Measurements from ENCODE around the gene CACNA2D3.
A peak's percentile ranks its signal among the peaks of the same experiment; 100 is the strongest.

CACNA2D3 gene

DNA sequence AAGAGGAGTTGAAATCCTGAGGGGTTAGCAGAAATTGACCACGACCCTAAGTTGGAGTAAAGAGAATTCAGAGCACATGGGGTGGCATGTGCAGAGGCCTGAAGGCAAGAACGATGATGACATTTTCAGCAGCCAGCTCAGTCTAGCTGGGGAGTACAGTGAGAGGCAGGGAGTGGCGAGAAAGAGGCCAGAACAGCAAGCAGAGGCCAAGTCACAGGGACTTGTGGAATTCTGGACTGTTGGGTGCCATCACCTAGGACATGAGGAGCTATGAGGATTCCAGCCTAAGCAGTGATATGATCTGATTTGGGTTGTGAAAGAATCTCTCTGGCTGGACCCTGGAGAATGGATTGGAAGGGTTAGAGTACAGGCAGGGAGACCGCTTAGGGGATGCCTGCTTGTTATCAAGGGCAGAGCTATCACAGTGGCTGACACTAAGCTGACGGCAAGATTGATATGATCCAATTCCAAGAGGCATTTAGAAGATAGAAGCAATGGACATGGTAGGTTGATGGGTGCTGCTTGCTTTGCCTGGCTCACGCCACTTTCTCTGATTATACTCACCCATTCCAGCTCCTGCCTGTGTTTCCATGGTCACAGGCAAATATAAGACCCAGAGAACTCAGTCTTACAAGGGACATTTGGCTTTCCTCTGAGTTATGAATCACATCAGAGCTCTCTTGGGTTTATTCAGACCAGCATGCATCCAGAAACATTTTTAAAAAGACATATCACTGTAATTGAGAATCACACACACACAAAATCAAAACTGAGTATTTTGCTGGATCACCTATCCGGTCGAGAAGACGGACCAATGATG is 739.1 kb downstream of the CACNA2D3 start:
- DNase-seq = peak in 1 of 2 donors; percentile 54
- Histone ChIP-seq H3K4me3 (no peak overlapping the region), H3K27ac (no peak overlapping the region), H3K4me1 (no peaks in the 10 kb centered on the region), H3K27me3 (no peaks in the 10 kb centered on the region), H3K9me3 (no peaks in the 10 kb centered on the region), H3K36me3 (no peaks in the 10 kb centered on the region)
- intact Hi-C loops (cut with DNase I; ENCODE audit: low total_unique reads) = no loop called here
- TF ChIP-seq, protein P1, sequence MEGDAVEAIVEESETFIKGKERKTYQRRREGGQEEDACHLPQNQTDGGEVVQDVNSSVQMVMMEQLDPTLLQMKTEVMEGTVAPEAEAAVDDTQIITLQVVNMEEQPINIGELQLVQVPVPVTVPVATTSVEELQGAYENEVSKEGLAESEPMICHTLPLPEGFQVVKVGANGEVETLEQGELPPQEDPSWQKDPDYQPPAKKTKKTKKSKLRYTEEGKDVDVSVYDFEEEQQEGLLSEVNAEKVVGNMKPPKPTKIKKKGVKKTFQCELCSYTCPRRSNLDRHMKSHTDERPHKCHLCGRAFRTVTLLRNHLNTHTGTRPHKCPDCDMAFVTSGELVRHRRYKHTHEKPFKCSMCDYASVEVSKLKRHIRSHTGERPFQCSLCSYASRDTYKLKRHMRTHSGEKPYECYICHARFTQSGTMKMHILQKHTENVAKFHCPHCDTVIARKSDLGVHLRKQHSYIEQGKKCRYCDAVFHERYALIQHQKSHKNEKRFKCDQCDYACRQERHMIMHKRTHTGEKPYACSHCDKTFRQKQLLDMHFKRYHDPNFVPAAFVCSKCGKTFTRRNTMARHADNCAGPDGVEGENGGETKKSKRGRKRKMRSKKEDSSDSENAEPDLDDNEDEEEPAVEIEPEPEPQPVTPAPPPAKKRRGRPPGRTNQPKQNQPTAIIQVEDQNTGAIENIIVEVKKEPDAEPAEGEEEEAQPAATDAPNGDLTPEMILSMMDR (IDR thresholded peaks at IDR 0.05) = no peak

DNA sequence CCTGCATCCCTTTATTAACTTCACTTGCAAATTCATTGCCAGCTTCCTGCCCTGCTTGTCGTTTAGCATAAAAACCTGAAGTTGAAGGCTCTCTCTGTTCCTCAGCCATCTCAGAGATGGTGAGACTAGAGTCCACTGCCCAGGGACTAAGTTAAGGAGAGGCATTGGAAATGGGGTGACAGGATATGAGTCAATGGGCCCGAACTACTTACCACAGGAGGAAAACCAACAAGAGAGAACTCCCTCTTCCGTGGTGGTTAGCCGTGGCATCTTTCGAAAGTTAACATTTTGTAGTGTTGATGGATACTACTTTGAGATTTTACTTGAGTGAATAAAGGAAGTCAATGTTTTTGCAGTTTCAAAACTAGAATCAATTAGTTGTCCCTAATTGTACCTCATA is 740.2 kb downstream of the CACNA2D3 start:
- Histone ChIP-seq H3K36me3 (no peaks in the 10 kb centered on the region), H3K9me3 (no peaks in the 10 kb centered on the region), H3K4me3 (no peak overlapping the region), H3K27me3 (no peaks in the 10 kb centered on the region), H3K4me1 (no peaks in the 10 kb centered on the region), H3K27ac (no peak overlapping the region)
- DNase-seq = no peak
- TF ChIP-seq, protein P1 (IDR thresholded peaks at IDR 0.05) = no peak
- intact Hi-C loops (cut with DNase I; ENCODE audit: low total_unique reads) = no loop called here

DNA sequence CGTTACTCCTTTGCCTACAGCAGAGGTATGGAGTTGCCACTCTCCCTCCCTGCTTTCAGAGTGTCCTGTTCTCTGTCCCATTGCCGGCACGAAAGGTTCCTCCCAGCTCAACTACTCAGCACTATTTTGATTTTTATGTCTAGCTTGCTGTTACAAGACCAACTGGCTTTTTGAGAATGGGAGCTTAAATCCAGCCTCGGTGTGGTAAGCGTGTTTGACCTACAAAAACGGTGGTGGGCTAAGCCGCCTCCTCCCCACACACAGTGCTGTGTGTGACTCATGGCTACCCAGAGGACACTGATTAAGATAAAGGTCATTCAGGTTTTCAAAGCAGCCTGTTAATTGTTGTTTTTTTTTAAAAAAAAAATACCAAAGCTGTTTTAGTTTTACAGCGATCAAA is 741.0 kb downstream of the CACNA2D3 start:
- Histone ChIP-seq H3K4me3 (no peak overlapping the region), H3K36me3 (no peaks in the 10 kb centered on the region), H3K9me3 (no peaks in the 10 kb centered on the region), H3K27ac (no peak overlapping the region), H3K4me1 (no peaks in the 10 kb centered on the region), H3K27me3 (no peaks in the 10 kb centered on the region)
- DNase-seq = no peak
- TF ChIP-seq, protein P1 (IDR thresholded peaks at IDR 0.05) = no peak
- intact Hi-C loops (cut with DNase I; ENCODE audit: low total_unique reads) = no loop called here

DNA sequence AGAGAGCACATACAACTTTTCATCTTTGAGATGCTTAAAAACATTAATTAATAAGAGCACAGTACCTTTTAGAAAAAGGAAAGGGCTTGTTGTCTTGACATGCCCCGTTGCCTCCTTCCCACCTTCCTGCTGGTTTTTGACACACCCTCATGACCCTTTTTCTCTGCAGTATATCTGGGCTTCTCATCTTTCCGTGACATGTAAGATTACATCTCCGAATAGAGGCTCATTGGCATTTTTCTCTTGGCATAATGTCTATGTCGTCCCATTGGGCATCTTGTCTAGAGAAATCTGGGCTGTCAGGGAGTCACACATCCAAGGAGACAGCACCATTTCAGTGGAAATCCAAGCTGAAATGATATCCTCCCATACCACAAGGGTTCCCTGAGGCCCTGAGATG is 741.4 kb downstream of the CACNA2D3 start:
- H3K27ac ChIP-seq = no peak overlapping the region
- TF ChIP-seq, protein P1 (IDR thresholded peaks at IDR 0.05) = no peak
- no peak overlapping the region for H3K4me3 ChIP-seq
- no peaks in the 10 kb centered on the region for H3K4me1 ChIP-seq
- H3K9me3 ChIP-seq = no peaks in the 10 kb centered on the region
- intact Hi-C loops (cut with DNase I; ENCODE audit: low total_unique reads) = no loop called here
- H3K36me3 ChIP-seq = no peaks in the 10 kb centered on the region
- no peak for DNase-seq
- no peaks in the 10 kb centered on the region for H3K27me3 ChIP-seq

DNA sequence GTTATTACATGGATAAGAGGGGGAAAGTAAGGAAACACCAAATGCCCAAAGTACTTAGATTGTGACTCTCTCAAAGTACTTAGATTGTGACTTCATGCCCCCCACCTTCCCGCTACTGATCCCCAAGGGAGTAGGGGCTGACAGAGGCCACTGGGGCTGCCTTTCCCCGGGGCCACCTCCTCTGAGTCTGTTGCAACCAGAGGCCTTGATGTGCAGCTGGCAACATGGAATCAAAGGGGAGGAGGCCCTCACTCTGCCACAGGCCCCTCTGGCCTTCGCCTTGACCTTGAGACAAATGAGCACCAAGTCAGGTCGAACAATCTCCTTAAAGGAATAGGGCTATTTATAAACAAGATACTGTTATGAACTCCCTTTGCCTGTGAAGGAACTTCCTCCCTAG is 743.0 kb downstream of the CACNA2D3 start:
- no peak overlapping the region for H3K4me3 ChIP-seq
- no peak overlapping the region for H3K27ac ChIP-seq
- no peaks in the 10 kb centered on the region for H3K4me1 ChIP-seq
- DNase-seq = no peak
- H3K27me3 ChIP-seq = no peaks in the 10 kb centered on the region
- TF ChIP-seq, protein P1 (IDR thresholded peaks at IDR 0.05) = no peak
- H3K36me3 ChIP-seq = no peaks in the 10 kb centered on the region
- H3K9me3 ChIP-seq = no peaks in the 10 kb centered on the region
- intact Hi-C loops (cut with DNase I; ENCODE audit: low total_unique reads) = no loop called here
